ENCODE measurements around the gene POU2AF3. TPM values are rescaled to one million over a fixed set of nuclear protein-coding genes. Genes with fewer than 3 reads are reported as not detected.
"Not testable (repeated sequence)": the region's sequence is repeated elsewhere in the genome, so short reads cannot be mapped to it uniquely, and the experiment has no call there.

Gene POU2AF3
- total RNA-seq, 1 donor from 2014 or later, result 4.2 TPM

GRCh38 chr11:111259896-111260295 lies 38.5 kb upstream of the POU2AF3 start:
- Mint-ChIP-seq H3K36me3 (ENCODE audit: insufficient read depth) (no peaks in the 10 kb centered on the region), H3K4me1 (ENCODE audit: low read depth) (peaks cover 6% of the 10 kb centered on the region), H3K4me3 (ENCODE audit: low read depth) (no peak overlapping the region), H3K27me3 (peaks cover 2% of the 10 kb centered on the region), H3K27ac (no peak overlapping the region), H3K9me3 (ENCODE audit: low read depth) (peaks cover 3% of the 10 kb centered on the region)
- no peak for TF ChIP-seq CTCF (IDR thresholded peaks at IDR 0.05; ENCODE audit: unreplicated experiment)
- DNase-seq (ENCODE audit: low spot score, unreplicated experiment), result no peak

- no peak for DNase-seq (ENCODE audit: low spot score, unreplicated experiment)
- Mint-ChIP-seq H3K27me3 (no peaks in the 10 kb centered on the region), H3K27ac (no peak overlapping the region), H3K9me3 (ENCODE audit: low read depth) (peaks cover 3% of the 10 kb centered on the region), H3K4me1 (ENCODE audit: low read depth) (peaks cover 6% of the 10 kb centered on the region), H3K36me3 (ENCODE audit: insufficient read depth) (no peaks in the 10 kb centered on the region), H3K4me3 (ENCODE audit: low read depth) (no peak overlapping the region)
- no peak for TF ChIP-seq CTCF (IDR thresholded peaks at IDR 0.05; ENCODE audit: unreplicated experiment)
Measured at GRCh38 chr11:111260811-111261210, 37.5 kb upstream of the POU2AF3 start.

- TF ChIP-seq CTCF (IDR thresholded peaks at IDR 0.05; ENCODE audit: unreplicated experiment), result no peak
- H3K4me1 Mint-ChIP-seq (ENCODE audit: low read depth), result peaks cover 8% of the 10 kb centered on the region
- no peaks in the 10 kb centered on the region for H3K36me3 Mint-ChIP-seq (ENCODE audit: insufficient read depth)
- H3K27me3 Mint-ChIP-seq, result no peaks in the 10 kb centered on the region
- no peak overlapping the region for H3K27ac Mint-ChIP-seq
- DNase-seq (ENCODE audit: low spot score, unreplicated experiment), result no peak
- H3K9me3 Mint-ChIP-seq (ENCODE audit: low read depth), result peaks cover 3% of the 10 kb centered on the region
- no peak overlapping the region for H3K4me3 Mint-ChIP-seq (ENCODE audit: low read depth)
Measured at GRCh38 chr11:111264646-111265045, 33.7 kb upstream of the POU2AF3 start.

- Mint-ChIP-seq H3K4me3 (ENCODE audit: low read depth) (no peak overlapping the region), H3K4me1 (ENCODE audit: low read depth) (peaks cover 14% of the 10 kb centered on the region), H3K27ac (no peak overlapping the region), H3K27me3 (no peaks in the 10 kb centered on the region), H3K36me3 (ENCODE audit: insufficient read depth) (no peaks in the 10 kb centered on the region), H3K9me3 (ENCODE audit: low read depth) (no peaks in the 10 kb centered on the region)
- TF ChIP-seq CTCF (IDR thresholded peaks at IDR 0.05; ENCODE audit: unreplicated experiment), result no peak
- DNase-seq (ENCODE audit: low spot score, unreplicated experiment), result no peak
Measured at GRCh38 chr11:111265421-111265820, 32.9 kb upstream of the POU2AF3 start.

GRCh38 chr11:111268303-111268702 lies 30.0 kb upstream of the POU2AF3 start:
- H3K4me3 Mint-ChIP-seq (ENCODE audit: low read depth); DNase-seq (ENCODE audit: low spot score, unreplicated experiment); H3K9me3 Mint-ChIP-seq (ENCODE audit: low read depth); H3K27ac Mint-ChIP-seq; H3K27me3 Mint-ChIP-seq; H3K36me3 Mint-ChIP-seq (ENCODE audit: insufficient read depth): not testable (repeated sequence)
- peaks cover 15% of the 10 kb centered on the region for H3K4me1 Mint-ChIP-seq (ENCODE audit: low read depth)

GRCh38 chr11:111269146-111269868 lies 29.0 kb upstream of the POU2AF3 start:
- no peaks in the 10 kb centered on the region for H3K9me3 Mint-ChIP-seq (ENCODE audit: low read depth)
- DNase-seq (ENCODE audit: low spot score, unreplicated experiment), result no peak
- no peak overlapping the region for H3K4me3 Mint-ChIP-seq (ENCODE audit: low read depth)
- H3K27ac Mint-ChIP-seq, result no peak overlapping the region
- peaks cover 16% of the 10 kb centered on the region for H3K4me1 Mint-ChIP-seq (ENCODE audit: low read depth)
- H3K36me3 Mint-ChIP-seq (ENCODE audit: insufficient read depth), result no peaks in the 10 kb centered on the region
- H3K27me3 Mint-ChIP-seq, result peaks cover 2% of the 10 kb centered on the region
- no peak for TF ChIP-seq CTCF (IDR thresholded peaks at IDR 0.05; ENCODE audit: unreplicated experiment)
